Left ventricle myocardium inferior (tissue), 1 donor: Measurements from ENCODE around the gene HCAR3. TPM values are rescaled to one million over a fixed set of nuclear protein-coding genes. Genes with fewer than 3 reads are reported as not detected.
A peak's percentile ranks its signal among the peaks of the same experiment; 100 is the strongest.

Experiments used
- DNase-seq: peaks from one replicate; pipeline ENCODE4 v3.0.0-alpha.2; 2020
- H3K27ac ChIP-seq: fragments of 200-600 bp; replicated peaks from 2 replicates; pipeline ENCODE4 v1.8.0; 2021
- H3K27me3 ChIP-seq: fragments of 200-600 bp; 2 replicates; pipeline ENCODE4 v1.8.0; 2021; ENCODE audit warnings: low read depth
- H3K36me3 ChIP-seq: fragments of 200-600 bp; 2 replicates; pipeline ENCODE4 v1.8.0; 2021
- H3K4me1 ChIP-seq: fragments of 200-600 bp; 2 replicates; pipeline ENCODE4 v1.8.0; 2021
- H3K4me3 ChIP-seq: fragments of 200-600 bp; 2 replicates; pipeline ENCODE4 v1.8.0; 2021; ENCODE audit warnings: mild to moderate bottlenecking, moderate library complexity
- H3K9me3 ChIP-seq: fragments of 200-600 bp; replicated peaks from 2 replicates; pipeline ENCODE4 v1.8.0; 2021
- CTCF ChIP-seq: fragments of 200-600 bp; IDR thresholded peaks from 2 replicates; pipeline ENCODE4 v1.8.0; 2021; ENCODE audit warnings: antibody characterized with exemption, mild to moderate bottlenecking, borderline replicate concordance
- intact Hi-C: fragments of 100-400 bp; cut with micrococcal nuclease; formaldehyde crosslinking; loops from one replicate; pipeline ENCODE4 v1.11.0; 2022
- total RNA-seq: library from RNA; stranded (reverse); fragmentation: NEBNext Ultra II Directional; extraction: Animal tissue kit (Norgen Biotek cat#: 25700); gene quantifications from one replicate; pipeline ENCODE4 v1.2.1, GENCODE V29; 2021
- donor health status: DM: no; HTN: yes; CAD: no; lungs with severe emphysema.

The HCAR3 gene
- total RNA-seq, 1 donor from 2014 or later = not detected

- no peak overlapping the region for H3K4me3 ChIP-seq
- H3K36me3 ChIP-seq = no peaks in the 10 kb centered on the region
- H3K4me1 ChIP-seq = no peaks in the 10 kb centered on the region
- H3K27me3 ChIP-seq = peaks cover 22% of the 10 kb centered on the region
- no peak overlapping the region for H3K27ac ChIP-seq
- no peak for TF ChIP-seq CTCF
- no peaks in the 10 kb centered on the region for H3K9me3 ChIP-seq
- DNase-seq = no peak
- intact Hi-C loops = no loop called here
These were observed 16.0 kb upstream of the HCAR3 start for GRCh38 chr12:122732611-122733010.

GRCh38 chr12:122732170-122732569 lies 15.6 kb upstream of the HCAR3 start:
- peaks cover 22% of the 10 kb centered on the region for H3K27me3 ChIP-seq
- no peaks in the 10 kb centered on the region for H3K36me3 ChIP-seq
- no peak overlapping the region for H3K27ac ChIP-seq
- no peaks in the 10 kb centered on the region for H3K9me3 ChIP-seq
- no peak overlapping the region for H3K4me3 ChIP-seq
- H3K4me1 ChIP-seq = no peaks in the 10 kb centered on the region
- DNase-seq = no peak
- intact Hi-C loops = no loop called here
- no peak for TF ChIP-seq CTCF

- peak within 1 kb of the TSS; percentile 51 for H3K4me3 ChIP-seq
- no peak for TF ChIP-seq CTCF
- DNase-seq = no peak
- H3K27me3 ChIP-seq = peaks cover 22% of the 10 kb centered on the region
- no peak within 1 kb of the TSS for H3K27ac ChIP-seq
- intact Hi-C loops = no loop called here
- no peaks in the 10 kb centered on the region for H3K4me1 ChIP-seq
- no peaks in the 10 kb centered on the region for H3K9me3 ChIP-seq
- H3K36me3 ChIP-seq = no peaks in the 10 kb centered on the region
These were observed 13.8 kb upstream of the HCAR3 start, which contains the start of gene HCAR1 for GRCh38 chr12:122730215-122731014. Gene HCAR1 (minus strand): TSS chr12:122730844. CDS start chr12:122730339, 505 bp downstream.

GRCh38 chr12:122729583-122730214 lies 13.1 kb upstream of the HCAR3 start:
- Histone ChIP-seq H3K9me3 (no peaks in the 10 kb centered on the region), H3K4me3 (peak overlapping the region; percentile 51)

GRCh38 chr12:122726080-122726558 lies 9.5 kb upstream of the HCAR3 start:
- no peak for DNase-seq
- no peak for TF ChIP-seq CTCF
- Histone ChIP-seq H3K9me3 (no peaks in the 10 kb centered on the region), H3K4me3 (no peak overlapping the region), H3K27me3 (peaks cover 18% of the 10 kb centered on the region), H3K4me1 (no peaks in the 10 kb centered on the region), H3K27ac (no peak overlapping the region), H3K36me3 (no peaks in the 10 kb centered on the region)
- intact Hi-C loops = no loop called here

More at GRCh38 chr12:122729583-122730214, 13.1 kb upstream of the HCAR3 start:
- no peak for TF ChIP-seq CTCF
- DNase-seq = no peak
- no peaks in the 10 kb centered on the region for H3K36me3 ChIP-seq
- no peak overlapping the region for H3K27ac ChIP-seq
- peaks cover 22% of the 10 kb centered on the region for H3K27me3 ChIP-seq
- intact Hi-C loops = no loop called here
- no peaks in the 10 kb centered on the region for H3K4me1 ChIP-seq
